ENCODE results near the gene ADSL. TPM values are rescaled to one million over a fixed set of nuclear protein-coding genes. Genes with fewer than 3 reads are reported as not detected.

ADSL gene
- total and polyA plus RNA-seq, 2 donors (not counting 1 experiment from before 2014, with no cell fraction given): 61.0 to 63.8 TPM

- WGBS (ENCODE audit: insufficient coverage): 89% methylated on average over 24 of the region's 32 CpGs
Observed at GRCh38 chr22:40407831-40408717, 61.8 kb downstream of the ADSL start.

More at GRCh38 chr22:40407831-40408717, 61.8 kb downstream of the ADSL start:
- H3K27me3 ChIP-seq (replicated peaks in 1 of 4; ENCODE audit: control extremely low read depth in 1 of 4, control insufficient read depth in 3 of 4, insufficient read depth in 4 of 4, low read length in 3 of 4): no peaks in the 10 kb centered on the region
- H3K27ac Mint-ChIP-seq: peak overlapping the region; percentile 63
- DNase-seq: no peak
- TF ChIP-seq EZH2 (IDR thresholded peaks at IDR 0.05; ENCODE audit: borderline replicate concordance, insufficient read depth, low read depth, low read length, poor library complexity, severe bottlenecking): no peak
- TF ChIP-seq CTCF (IDR thresholded peaks at IDR 0.05): no peak
- no peak overlapping the region for H3K4me3 Mint-ChIP-seq
- ChIA-PET POLR2A (no interaction called here), CTCF (no interaction called here)
- H3K4me1 ChIP-seq (ENCODE audit: control insufficient read depth in 2 of 2, insufficient read depth in 2 of 2, low read length in 2 of 2): peaks cover 21% of the 10 kb centered on the region in 2 donors
- H3K27ac ChIP-seq (ENCODE audit: low read length in 2 of 2): no peak overlapping the region
- no peak for ATAC-seq (ENCODE audit: low read depth)
- intact Hi-C loops (cut with micrococcal nuclease): no loop called here
- H3K9ac ChIP-seq (ENCODE audit: low read length): no peak overlapping the region
- H3K36me3 ChIP-seq (replicated peaks in 1 of 2; ENCODE audit: control extremely low read depth in 1 of 2, control insufficient read depth in 1 of 2, extremely low read depth in 1 of 2, insufficient read depth in 2 of 2, low read length in 1 of 2): peaks cover 0 to 88% of the 10 kb centered on the region in 2 experiments
- H4K20me1 ChIP-seq (ENCODE audit: control insufficient read depth, insufficient read depth, low read length, poor library complexity, severe bottlenecking): peaks cover 13% of the 10 kb centered on the region
- H3K4me2 ChIP-seq (replicated peaks; ENCODE audit: low read depth, low read length, poor library complexity, severe bottlenecking): no peak overlapping the region
- peaks cover 40% of the 10 kb centered on the region for H3K79me2 ChIP-seq (ENCODE audit: control insufficient read depth, insufficient read depth, low read length)
- H3K9me3 ChIP-seq (ENCODE audit: control extremely low read depth in 1 of 3, control insufficient read depth in 2 of 3, insufficient read depth in 1 of 3, low read length in 2 of 3): no peaks in the 10 kb centered on the region
- H3K4me3 ChIP-seq (ENCODE audit: control extremely low read depth in 1 of 5, extremely low read depth in 1 of 5, insufficient read depth in 1 of 5, low read depth in 2 of 5, low read length in 4 of 5): no peak overlapping the region
- H3K27me3 Mint-ChIP-seq: no peaks in the 10 kb centered on the region
- H3K9me3 Mint-ChIP-seq (ENCODE audit: insufficient read depth): no peaks in the 10 kb centered on the region
- H3K4me1 Mint-ChIP-seq: peaks cover 24% of the 10 kb centered on the region
- H2AFZ ChIP-seq (ENCODE audit: insufficient read depth, low read depth, low read length, poor library complexity, severe bottlenecking): no peak overlapping the region

All from B cell (primary cell).